Lung microvascular endothelial cell (primary cell): ENCODE results near the gene ZCCHC12. TPM values are rescaled to one million over a fixed set of nuclear protein-coding genes. Genes with fewer than 3 reads are reported as not detected.

ENCODE experiments used
- DNase-seq, 2 donors: peaks; one replicate each; pipeline versions ENCODE4 v3.0.0 to v3.0.0-alpha.2; 2010; ENCODE audit warnings: low read depth in 2 of 2
- total RNA-seq: library from RNA; depleted of rRNA; stranded (reverse); fragments of >200 nt; gene quantifications from 2 replicates; pipeline ENCODE4 v1.2.1, GENCODE V29; 2014

The ZCCHC12 gene
- total RNA-seq, 1 donor from 2014 or later: not detected

GRCh38 chrX:118867251-118867650, 43.6 kb downstream of the ZCCHC12 start:
- no peak for DNase-seq

- no peak for DNase-seq
Measured at GRCh38 chrX:118872102-118872566, 48.5 kb downstream of the ZCCHC12 start.

Other genes with a start within 250 kb of the ZCCHC12 start
- 44.9 and 53.6 TPM in 2 replicates for gene IL13RA1, start 96.2 kb upstream of the ZCCHC12 start, total RNA-seq
- gene LONRF3, start 150.8 kb downstream of the ZCCHC12 start, total RNA-seq: 15.7 and 44.8 TPM in 2 replicates
- not detected in 2 replicates for gene CT47C1, start 249.2 kb downstream of the ZCCHC12 start, total RNA-seq